NCI-H1105 treated with DMSO at 0.1 percent for 48 hours (cell line): ENCODE measurements around the gene GSX1.
A peak's percentile ranks its signal among the peaks of the same experiment; 100 is the strongest.
"Not testable (repeated sequence)": the region's sequence is repeated elsewhere in the genome, so short reads cannot be mapped to it uniquely, and the experiment has no call there.

Experiments
- DNase-seq: peaks from one replicate; lab custom pipeline; 2025; lab: John Stamatoyannopoulos, UW

Gene GSX1

DNA sequence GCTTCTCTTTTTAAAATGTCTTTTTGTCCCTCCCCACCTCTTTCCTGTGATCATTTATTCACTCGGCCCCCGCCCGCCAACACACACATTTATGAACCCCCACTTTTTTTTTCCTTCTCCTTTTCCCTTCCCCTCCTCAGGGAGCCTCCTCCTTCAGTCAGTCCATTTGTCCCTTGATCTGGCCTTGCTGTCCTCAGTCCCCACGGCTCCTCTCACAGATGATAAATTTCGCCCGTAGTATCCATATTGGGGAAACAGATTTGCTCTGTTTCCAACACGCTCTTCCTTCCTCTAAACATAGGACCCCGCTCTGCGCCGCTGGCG is 2.0 kb downstream of the GSX1 start:
- DNase-seq = no peak

DNA sequence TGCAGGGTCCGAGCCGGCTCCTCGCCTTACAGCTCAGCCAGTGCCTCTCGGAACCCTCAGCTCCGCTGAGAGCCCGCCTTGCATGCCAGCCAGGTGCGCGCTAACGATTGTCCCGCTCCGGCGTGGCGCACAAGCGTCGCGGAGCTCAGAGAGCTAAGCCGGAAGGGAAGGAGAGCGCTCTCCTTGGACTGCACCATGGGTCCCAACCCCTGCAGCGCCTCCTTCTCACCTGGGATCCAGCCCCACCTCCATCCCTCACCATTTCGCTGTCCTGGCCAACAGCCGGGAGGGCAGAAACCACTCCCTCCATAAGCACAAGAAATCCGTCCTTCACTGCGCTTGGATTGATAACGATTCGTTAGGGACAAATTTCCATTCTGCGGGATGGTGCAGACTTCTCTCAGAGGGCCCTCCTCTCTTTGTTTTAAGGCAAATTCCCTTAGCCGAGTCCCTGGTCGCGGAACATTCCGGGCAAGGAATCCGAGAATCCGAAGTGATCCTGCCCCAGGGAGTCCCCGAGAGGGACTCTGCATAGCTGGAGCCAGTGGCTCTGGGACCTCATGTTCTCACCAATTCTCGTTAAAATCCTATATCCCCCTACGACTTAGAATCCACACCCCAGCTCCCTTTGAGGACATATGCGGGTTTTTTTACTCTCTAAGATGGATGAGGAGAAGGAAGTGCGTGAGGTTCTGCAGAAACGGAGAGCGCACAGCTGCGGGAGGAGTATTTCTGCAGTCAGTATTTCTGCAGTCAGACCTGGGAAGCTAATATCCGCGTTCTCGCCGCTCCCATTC is 2.8 kb downstream of the GSX1 start:
- no peak for DNase-seq

DNA sequence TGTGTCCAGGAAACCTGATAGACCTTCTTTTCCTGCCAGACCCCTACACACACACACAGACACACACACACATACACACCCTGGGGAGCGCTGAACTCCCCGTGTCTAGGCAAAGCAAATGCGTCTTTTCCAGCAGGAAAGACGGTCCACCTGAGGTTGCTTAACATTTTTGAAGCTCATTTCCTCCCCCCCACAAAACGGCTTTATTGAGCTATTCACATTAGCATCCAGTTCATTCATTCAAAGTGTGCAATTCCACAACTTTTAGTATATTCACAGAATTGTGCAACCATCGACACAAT is 3.4 kb downstream of the GSX1 start:
- no peak for DNase-seq

DNA sequence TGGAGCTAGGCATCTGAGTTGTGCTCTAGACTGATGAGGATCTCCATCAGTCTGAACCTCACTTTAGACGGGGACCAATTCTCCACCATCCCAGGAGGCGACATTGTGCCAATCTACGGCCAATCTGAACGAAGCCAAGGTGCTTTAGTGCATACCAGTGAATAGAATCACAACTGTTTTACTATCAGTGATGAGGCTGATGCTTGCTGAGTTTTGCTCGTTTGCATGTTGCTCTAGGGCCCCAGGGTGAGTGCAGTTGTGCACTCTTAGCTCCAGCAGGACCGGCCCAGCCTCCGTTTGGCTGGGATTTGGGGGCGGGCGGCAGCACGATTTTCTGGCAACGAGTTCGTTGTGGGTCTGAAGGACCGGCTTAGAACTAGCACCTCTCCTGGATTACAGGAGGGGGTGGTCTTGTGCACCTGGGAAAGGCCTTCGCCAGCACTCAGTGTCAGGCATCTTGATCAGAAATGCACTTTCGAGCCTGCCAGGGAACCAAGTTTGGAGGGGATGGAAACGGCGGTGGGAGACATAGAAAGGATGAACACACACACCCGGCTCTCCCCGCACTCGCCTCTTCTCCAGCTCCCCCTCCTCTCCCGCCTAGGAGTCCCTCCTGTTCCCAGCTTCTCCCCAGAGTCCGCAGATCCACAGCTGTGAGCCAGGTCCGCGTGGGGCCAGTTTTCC is 4.4 kb downstream of the GSX1 start:
- no peak for DNase-seq

DNA sequence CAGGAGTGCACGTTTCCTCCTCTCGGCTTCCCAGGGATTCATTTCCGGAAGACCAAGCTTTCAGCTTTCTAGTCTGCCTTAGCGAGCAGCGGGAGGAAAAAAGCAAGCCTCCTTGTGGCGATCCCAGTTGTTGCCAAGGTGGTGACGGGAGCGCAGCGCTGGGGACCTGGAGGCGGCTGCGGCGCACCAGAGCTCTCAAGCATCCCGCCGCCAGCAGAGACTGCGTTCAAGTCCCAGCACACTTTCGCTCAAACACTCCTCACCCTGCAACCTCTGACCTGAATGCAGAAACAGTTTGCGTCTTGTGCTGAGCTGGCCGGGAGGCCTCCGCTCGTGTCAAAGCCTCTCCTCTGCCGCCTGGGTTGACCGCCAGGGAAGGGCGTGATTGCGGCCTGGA is 4.9 kb downstream of the GSX1 start:
- no peak for DNase-seq

DNA sequence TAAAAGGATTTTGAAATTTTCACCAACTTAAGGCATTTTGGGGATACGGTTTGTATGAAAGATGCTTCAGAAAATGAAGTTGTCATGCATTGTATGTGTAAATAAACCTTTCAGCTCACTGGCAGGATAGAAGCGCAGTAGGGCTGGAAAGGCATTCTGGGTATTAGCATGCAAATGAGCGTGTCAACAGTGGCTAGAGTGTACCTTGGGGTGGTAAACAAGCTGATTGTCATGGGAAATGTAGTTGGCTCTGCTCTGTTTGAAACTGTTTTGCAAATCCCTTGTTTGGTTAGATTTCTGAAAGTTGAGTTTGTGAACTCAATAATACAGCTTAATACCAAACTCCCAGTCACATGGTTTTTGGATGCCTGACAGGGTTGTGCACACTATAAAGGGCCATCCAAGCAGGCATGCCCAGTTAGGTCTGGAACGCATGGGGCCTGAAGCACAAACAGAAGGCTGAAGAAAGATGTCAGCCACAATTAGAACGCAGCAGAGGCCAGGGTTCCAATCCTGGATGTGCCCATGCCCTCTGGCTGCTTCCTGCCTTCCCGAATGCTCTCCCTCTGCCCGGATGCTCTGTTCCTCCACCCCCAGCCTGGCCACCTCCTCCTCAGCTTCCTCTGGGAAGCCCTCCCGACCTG is 14.6 kb downstream of the GSX1 start:
- DNase-seq = no peak

DNA sequence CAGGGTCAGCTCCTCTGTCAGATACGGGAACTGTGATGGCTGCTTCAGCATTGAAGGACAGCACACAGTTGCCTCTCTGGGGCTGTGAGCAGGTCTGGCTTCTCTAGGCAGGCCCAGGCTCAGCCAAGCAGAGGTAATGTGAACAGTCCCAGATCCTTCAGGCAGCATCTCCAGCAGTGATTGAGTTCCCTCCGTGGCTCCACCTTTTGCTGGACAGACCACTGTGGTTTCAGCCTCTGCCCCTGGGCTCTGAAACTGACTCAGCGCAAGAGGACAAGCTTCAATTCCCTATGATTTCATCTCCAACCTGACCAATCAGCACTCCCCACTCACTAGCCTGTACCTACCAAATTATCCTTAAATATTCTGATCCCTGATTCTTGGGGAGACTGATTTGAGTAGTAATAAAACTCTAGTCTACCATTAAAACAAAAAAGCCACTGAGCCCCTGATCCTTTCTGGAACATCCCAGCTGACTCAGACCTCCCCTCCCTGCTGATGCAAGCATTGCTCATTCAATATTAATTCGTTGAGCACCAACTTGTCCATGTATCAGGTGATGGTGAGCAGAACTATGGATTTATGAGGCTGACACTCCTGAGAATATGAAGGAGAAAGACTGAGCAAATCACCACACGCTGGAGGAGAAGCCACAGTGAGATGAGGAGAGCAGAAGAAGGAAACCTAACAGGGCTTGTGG is 16.7 kb downstream of the GSX1 start:
- DNase-seq = no peak

DNA sequence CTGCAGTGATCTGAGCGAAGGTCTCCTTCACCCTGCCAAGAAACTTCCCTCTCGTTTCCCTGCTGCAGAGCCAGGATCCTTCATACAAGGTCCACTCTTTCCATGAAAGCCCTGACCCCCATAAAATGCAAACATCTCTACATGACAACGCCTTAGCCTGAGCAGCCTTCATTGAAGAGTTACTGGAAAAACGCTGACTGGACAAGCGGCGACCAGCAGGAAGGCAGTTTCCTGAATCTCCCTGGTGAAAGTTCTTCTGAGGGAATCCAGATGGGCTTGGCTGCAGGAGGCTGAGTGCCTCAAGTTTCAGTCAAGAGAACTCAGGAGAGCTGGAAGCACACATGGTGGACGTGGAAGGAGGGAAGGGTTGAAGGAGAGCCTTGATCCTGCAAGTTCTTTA is 17.7 kb downstream of the GSX1 start:
- DNase-seq = no peak

DNA sequence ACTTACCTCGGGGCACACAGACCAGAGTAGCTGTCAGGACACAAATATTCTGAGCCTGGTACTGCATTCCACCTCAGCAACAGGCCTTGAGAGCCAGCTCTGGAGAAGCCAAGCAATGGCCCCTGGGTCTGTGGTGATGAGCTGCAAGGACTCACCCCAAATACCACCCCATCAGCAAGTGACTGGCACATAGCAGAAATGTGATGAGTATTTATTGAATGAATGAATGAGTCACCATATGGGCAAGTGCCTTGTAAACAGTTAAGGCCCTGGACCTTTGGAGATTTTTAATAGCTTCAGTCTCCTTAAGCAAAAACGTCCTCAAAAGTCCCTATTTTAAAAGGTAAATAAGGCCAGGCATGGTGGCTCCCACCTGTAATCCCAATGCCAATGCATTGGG is 18.2 kb downstream of the GSX1 start:
- DNase-seq = no peak

DNA sequence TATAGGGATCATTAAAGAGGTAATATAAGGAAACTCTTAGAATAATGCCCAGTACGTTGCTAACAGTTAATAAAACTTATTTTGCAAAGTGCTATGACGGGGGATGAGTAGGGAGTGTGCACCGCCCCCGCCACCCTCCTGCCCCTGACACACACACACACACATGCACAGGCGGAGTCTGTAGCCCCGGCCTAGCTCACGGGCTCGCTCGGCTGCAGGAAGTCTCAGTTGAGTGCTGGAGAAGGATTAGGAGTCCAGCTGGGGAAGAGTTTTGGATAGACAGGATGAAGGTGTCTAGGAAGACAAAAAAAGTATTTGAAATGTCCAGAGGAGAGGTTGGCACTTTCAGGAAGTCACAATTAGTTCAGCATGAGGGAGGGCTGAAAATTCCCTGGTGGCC is 21.5 kb downstream of the GSX1 start:
- no peak for DNase-seq

DNA sequence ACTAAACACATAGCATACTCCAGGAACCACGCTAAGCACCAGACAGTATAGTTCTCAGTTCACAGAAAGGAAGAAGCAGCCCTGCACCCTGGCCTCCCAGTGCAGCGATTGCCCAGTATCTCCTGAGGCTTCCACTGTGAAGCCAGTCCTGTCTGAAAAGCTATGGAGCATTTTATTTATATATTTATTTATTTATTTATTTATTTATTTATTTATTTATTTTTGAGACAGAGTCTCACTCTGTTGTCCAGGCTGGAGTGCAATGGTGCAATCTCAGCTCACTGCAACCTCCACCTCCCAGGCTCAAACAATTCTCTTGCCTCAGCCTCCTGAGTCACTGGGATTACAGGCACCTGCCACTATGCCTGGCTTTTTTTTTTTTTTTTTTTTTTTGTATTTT is 25.5 kb downstream of the GSX1 start:
- DNase-seq = not testable (repeated sequence)

DNA sequence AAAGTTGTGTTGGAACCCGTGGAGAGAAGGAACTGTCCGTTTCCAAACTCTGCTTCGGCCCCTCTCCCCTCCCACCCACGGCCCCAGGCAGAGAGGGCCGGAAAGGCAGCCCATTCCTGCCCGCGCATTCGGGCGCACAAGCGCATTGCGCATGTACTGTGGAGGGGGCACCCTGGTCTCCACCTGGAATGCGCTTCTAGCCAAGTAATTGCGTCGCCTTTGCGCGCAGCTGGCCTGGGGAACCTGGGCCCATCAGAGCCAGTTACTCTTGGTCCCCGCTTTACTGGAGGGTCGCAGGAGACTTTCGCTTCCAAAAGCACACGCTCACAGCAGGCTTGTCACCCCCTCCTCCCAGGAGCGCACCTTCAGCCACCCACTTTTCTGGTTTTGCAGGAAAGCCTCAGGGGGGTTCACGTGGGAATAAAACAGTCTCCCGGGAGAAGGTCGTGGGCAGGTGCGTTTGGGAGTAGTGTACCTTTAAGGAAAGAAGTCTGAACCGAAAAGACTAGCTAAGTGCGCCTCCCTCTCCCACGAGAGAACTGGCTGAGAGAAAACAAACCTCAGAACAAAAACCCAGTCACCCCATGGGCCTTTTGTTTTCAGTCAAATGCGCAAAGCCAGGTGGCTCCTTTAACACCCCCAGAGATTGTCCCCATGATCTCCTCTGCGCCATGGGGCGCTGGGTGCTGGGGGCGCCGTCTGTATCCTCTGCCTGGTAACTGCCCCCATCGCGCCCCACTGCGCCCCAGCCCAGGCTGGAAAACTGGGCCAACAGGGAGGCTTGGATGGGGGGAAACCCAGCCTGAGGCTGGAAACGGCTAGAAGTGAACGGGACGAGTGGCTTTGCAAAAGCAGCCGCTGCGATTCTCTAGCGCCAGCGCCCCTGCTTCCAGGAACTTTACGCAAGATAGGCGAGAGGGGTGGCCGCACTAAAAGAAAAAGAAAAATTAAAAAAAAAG is 28.5 kb downstream of the GSX1 start:
- no peak for DNase-seq

DNA sequence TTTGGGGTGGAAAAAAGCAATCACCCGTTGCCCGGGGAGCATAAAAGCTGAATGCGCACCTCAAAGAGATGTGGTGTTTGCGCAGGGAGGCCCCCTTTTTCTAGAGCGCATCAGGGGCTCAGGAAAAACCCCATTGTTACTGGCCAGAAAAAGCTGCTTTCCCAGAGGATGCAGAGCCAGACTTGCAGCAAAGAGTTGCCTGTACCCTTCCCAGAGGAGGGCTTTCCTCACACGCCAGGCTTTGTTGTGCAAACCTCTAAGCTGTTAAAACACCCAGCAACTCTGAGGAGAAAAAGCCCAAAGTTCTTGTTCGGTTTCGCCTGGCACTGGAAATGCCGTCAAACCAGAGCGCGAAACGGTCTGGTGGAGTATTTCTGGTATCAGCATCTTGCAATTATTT is 29.3 kb downstream of the GSX1 start:
- DNase-seq = no peak

DNA sequence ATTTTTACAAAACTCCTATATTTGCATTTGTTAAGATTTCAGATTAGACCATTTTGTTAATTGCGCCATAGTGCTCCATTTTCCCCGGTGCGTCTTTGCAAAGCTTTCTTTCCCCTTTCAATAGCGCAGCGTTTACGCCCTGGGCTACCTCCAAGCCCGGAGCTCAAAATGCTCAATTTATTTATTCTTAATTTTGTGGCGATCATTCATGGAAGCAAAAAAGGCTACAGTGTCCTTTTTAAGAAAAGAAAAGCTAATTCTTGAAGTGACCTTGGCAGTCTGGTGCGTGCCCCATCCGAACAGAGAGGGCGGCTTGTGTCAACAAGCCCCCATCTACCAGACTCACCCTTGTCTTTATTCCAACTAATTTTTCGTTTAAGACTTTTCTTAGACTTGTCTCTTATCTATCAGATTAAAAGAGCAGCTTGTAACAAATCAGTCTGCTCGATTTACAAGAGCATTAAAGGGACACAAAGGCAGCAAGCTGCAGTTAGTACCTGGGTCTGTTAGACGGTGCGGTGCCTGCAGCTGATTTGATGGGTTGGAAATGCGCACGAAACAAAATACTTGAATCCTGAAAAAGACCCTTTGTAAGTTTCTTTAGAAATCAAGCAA is 30.1 kb downstream of the GSX1 start:
- no peak for DNase-seq

DNA sequence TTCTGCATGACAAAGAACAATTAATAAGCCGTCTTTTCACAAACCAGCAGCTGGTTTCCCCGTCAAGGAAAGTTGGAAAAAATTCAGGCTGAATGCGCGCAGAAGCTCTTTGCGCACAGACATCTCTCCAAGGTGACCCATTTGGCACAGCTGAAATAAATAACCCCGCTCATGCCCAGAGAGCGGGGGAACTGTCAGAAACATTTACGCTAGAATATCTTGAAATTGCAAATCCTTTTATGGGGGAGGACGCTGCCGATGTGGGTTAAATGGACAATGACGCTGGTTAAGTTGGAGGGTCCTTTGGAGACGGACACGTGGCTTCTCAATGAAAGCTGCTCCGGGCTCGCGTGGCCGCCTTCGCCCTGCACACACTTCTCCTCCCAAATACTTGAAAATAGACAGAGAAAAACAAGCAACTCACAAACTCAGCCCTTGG is 30.6 kb downstream of the GSX1 start:
- DNase-seq = no peak

DNA sequence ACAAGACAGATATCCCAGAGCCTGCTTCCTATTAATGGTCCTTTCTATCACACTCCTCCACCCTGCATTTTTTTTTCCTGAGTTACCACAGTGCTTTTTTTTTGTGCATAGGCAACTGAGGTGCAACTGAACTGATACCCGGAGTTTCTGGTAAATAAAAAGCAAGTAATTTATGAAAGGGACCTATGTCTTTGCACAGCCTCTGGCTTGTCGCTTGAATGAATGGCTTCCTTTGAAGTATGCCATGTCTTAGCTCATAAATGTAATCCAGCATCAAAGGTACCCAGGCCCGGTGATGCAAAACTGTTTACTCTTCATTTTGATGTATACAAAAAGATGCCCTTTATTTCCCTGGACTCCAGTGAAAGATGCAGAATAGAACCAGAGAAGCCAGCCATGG is 31.8 kb downstream of the GSX1 start:
- DNase-seq = no peak

DNA sequence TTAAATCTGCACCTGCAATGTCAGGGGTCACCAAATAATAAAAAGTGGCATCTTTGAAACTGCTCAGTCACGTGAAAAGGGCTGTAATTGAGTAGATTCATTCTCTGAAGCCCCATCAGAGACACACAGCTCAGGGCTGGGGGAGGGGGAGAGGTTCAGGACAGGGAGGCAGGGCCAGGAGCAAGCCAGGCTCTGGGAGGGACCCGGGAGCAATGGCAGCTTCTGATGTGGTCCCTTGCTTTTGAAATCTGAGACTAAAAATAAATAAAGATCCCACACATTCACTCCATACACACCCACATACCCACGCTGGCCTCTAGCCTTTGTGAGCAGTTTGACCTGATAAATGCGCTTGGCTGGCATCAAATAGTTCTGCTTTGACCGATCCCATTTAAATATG is 32.8 kb downstream of the GSX1 start:
- DNase-seq = no peak

DNA sequence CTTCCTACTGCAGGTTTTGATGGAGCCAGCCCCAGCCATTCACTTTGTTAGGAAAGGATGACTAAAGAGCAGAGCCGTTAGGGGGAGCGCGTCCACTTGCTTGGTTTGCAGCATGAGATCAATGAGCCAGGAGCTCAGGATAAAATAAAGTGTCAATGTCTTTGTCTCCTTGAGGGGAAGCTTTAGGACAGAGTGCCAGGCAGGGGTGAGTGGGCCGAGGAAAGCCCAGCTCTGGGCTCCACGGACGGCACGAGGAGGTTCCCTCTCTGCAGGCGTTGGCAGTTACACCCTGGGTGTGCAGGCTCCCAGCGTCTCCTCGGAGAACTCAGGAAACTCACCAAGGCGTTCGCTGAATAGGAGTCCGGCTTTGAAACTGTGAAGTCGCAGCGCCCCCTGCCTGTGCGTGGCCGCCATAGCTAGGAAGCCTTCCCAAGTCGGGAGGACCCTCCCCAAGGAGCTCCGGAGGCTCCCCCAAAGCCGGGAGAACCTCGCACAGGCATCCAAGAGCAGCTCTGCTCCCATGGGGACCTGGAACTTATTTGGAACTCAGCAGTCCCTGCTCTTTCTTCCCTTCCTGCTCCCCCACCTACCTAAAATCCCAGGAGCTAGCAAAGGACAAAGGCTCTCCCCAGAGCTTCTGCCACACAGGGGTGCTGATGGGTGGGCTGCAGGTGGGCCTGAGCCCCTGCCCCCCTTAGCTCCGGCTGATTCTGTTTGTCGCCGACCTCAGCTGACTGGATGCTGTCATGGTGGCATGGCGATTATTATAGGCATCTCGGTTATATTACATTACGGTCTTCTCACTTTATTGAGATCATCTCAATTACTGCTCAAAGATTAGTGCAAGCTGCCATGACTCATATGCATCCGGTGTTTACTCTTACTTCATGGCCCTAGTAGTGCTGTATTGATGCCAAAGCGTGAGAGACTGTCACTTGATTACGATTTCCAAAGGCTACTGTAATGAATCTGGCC is 34.4 kb downstream of the GSX1 start:
- DNase-seq = peak; percentile 71

DNA sequence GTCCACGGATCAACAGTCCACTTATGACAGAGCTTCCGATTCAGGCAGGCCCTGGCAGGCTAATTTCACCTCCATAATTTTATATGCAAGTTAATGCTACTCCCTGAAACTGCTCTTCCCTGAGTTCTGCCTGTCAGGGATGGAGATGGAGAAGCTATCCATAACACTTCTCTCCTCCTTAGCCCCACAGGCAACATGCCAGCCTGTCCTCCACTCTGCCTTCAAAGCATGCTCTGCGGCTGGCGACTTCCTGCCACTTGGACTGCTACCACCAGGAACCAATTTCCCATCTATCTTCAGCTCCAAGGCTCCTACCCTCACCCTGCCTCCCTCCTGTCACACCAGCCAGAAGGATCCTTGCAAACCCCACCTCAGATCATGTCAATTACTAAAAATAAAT is 35.4 kb downstream of the GSX1 start:
- DNase-seq = no peak

DNA sequence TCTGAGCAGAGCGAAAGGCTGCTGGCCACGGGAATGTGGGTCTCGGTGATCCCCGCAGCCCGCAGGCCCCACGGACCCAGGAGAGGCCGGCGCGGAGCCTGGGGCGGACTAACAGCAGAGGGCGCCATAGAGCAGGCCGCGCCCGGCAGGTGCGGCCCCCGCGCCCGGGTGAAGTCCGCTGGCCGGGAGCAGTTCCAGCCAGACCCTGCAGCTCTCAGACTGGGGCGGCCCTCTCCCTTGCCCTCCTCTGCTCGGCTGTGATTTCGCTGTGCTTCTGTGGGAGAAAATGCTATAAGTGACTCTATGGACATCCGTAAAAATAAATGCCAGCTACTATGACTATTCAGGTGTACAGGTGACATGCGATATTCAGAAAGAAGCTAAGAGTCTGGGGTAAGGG is 37.7 kb downstream of the GSX1 start:
- peak; percentile 7 for DNase-seq
